ENCODE measurements around the gene KIAA0586.
"Not testable (repeated sequence)": the region's sequence is repeated elsewhere in the genome, so short reads cannot be mapped to it uniquely, and the experiment has no call there.

Gene KIAA0586

DNA sequence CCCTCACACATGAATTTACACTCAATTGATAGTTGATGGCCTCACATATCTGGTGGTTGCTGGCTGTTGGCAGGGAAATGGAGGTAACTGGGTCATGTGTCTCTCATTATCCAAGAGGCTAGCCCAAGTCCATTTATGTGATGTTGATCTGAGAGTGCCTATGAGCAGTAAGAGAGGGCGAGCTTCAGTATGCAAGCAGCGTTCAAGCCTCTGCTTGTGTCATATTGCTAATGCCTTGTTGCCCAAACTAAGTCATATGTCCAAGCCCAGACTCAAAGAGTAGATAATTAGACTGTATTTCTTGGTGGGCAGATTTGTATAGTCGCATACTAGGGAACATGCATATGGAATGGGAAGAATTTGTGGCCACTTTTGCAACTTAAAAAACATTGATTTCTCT lies 126.4 kb downstream of the KIAA0586 start:
- DNase-seq: no peak

- DNase-seq: no peak
Measured at GRCh38 chr14:58555647-58556046, 128.1 kb downstream of the KIAA0586 start.

GRCh38 chr14:58557242-58557641 lies 129.7 kb downstream of the KIAA0586 start:
- DNase-seq: no peak

GRCh38 chr14:58560208-58560607 lies 132.7 kb downstream of the KIAA0586 start:
- no peak for DNase-seq

- DNase-seq: no peak
Measured at GRCh38 chr14:58562141-58562540, 134.6 kb downstream of the KIAA0586 start.

GRCh38 chr14:58563978-58564377 lies 136.5 kb downstream of the KIAA0586 start:
- DNase-seq: no peak

- DNase-seq: no peak
Measured at GRCh38 chr14:58565832-58566231, 138.3 kb downstream of the KIAA0586 start.

GRCh38 chr14:58566979-58567378 lies 139.5 kb downstream of the KIAA0586 start:
- DNase-seq: no peak

DNA sequence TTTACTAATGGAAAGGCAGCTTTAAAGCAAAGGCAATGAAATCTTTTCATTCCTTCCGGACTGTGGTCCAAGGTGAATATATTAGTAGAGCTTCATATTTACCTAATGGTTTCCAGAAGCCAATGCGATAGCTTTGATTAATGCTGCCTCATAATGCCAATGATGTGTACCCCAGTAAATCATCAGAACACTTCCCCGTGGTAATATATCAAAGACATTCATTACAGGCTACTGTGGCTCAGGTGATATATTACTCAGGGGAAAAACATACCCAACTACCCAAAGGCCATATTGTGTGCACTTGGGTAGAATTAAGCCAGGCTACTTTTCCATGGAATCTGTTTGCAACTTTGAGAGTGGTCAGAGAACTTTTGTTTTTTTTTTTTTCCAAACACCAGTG lies 140.8 kb downstream of the KIAA0586 start:
- no peak for DNase-seq

DNA sequence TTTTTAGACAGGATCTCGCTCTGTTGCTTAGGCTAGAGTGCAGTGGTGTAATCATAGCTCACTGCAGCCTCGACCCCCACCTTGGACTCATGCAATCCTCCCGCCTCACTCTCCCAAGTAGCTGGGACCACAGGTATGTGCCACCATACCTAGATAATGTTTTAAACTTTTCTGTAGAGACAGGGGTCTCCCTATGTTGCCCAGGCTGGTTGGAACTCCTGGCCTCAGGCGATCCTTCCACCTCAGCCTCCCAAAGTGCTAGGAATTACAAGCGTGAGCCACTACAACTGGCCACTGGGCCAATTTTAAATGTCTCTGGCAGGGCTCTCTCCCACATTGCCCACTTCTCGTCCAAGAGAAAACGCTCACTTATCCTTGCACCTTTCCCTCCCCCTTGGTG lies 143.7 kb downstream of the KIAA0586 start:
- no peak for DNase-seq

GRCh38 chr14:58571769-58572472 lies 144.4 kb downstream of the KIAA0586 start:
- peak; percentile 61 for DNase-seq

DNA sequence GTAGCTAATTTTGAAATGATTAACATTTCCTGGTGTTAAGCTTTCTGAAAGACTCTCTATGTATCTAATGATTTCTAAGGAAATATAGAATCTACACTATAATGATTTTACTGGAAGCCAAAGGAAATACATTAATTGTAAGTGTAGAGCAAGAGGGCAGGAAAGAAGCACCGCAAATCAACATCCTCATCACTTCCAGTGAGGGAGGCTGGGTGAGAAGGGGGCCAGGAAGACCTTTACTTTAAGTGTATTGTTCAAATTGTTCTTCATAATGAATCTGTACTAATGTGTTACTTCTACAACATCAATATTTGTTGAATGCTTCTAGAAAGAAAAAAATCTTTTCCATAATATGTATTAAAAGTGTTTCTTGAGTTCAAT lies 144.9 kb downstream of the KIAA0586 start:
- DNase-seq: no peak

GRCh38 chr14:58572863-58573262 lies 145.3 kb downstream of the KIAA0586 start:
- no peak for DNase-seq

DNA sequence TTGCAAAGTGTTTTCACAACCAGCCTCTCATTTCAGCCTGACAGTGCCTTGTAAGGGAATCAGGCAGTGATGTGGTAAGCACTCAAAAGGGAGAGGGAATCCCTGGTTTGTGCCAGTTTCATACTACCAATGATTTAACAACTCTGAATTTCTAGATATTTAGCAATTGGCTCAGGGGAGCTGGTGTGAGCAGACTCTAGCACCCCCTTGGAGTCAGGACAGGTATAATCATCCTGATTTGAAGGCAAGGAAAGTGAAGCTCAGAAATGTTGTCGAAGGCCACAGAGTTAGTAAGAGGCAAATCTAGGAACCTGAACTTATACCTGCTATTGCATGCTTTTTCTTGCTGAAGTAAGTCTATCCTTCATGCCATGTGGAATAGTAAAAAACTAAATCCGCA lies 147.1 kb downstream of the KIAA0586 start:
- DNase-seq: no peak

- no peak for DNase-seq
Measured at GRCh38 chr14:58575956-58576355, 148.4 kb downstream of the KIAA0586 start.

DNA sequence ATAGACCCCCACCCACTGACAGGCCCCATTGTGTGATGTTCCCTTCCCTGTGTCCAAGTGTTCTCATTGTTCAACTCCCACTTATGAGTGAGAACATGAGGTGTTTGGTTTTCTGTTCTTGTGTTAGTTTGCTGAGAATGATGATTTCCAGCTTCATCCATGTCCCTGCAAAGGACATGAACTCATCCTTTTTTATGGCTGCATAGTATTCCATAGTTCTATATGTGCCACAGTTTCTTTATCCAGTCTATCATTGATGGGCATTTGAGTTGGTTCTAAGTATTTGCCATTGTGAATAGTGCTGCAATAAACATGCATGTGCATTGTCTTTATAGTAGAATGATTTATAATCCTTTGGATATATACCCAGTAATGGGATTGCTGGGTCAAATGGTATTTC lies 152.5 kb downstream of the KIAA0586 start:
- not testable (repeated sequence) for DNase-seq

- not testable (repeated sequence) for DNase-seq
Measured at GRCh38 chr14:58581389-58581788, 153.9 kb downstream of the KIAA0586 start.

DNA sequence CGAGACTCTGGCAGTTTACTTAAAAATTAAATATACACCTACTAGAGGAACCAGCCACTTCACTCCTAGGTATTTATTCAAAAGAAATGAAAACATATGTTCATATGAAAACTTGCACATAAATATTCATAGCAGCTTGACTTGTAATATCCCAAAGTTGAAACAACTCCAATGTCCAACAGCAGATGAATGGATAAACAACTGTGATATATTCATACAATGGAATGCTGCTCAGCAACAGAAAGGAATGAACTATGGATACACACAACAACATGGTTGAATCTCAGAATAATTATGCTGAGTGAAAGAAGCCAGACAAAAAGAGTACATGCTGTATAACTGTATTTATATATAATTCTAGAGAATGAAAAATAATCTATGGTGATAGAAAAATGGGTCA lies 156.9 kb downstream of the KIAA0586 start:
- DNase-seq: no peak

DNA sequence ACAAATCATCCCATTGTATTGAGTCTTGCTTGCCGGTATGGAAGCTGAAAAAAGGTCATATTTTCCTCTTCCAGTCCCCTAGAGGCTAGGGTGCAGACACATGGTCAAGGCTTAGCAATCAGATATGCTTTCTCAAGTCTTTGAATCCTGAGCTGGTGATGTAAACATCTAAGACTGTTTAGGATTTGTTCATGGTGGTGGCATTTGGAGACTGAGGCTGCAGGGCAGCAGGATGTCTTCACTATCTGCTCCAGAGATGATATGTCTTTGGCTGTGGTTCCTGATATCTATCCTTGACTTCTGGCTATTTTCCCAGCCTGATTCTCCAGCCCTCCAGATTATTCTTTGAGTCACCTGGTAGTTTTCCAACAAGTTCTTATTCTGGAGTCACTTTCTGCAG lies 159.8 kb downstream of the KIAA0586 start:
- no peak for DNase-seq

GRCh38 chr14:58588321-58588720 lies 160.8 kb downstream of the KIAA0586 start:
- DNase-seq: not testable (repeated sequence)

DNA sequence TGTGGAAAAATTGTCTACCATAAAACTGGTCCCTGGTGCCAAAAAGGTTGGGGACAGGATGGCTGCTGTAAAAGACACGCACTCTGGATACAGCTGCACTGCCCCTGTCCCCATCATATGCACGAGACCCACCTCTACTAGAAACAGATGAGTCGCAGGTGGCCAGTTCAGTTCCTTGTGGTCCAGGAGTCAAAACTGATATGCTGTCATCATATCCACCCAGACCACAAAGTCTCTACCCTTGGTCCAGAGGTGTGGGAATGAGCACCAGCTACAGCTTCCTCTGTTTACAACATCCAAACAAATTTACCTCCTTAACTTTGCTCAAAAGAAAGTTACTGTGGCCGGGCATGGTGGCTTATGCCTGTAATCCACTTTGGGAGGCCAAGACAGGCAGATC lies 166.5 kb downstream of the KIAA0586 start:
- no peak for DNase-seq

DNA sequence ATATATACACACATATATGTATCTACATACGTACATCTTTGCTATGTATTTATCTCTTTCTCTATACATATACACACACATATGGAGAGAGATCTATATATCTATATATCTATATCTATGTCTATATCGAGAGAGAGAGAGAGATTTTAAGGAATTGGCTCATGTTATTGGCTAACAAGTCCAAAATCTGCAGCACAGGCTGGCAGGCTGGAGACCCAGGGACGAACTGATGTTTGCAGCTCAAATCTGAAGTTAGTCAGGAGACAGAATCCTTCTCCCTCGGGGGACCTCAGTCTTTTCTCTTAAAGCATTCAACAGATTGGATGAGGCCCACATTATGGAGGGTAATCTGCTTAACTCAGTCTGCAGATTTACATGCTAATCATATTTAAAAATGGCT lies 169.5 kb downstream of the KIAA0586 start:
- DNase-seq: no peak

- no peak for DNase-seq
Measured at GRCh38 chr14:58598028-58598803, 170.7 kb downstream of the KIAA0586 start.

- no peak for DNase-seq
Measured at GRCh38 chr14:58598804-58599525, 171.4 kb downstream of the KIAA0586 start.

Data from activated CD8-positive, alpha-beta memory T cell treated with anti-CD3 and anti-CD28 coated beads, Interleukin-2, amount 50 U/mL, for 48 hours (primary cell).